Sigmoid colon (tissue), 3 donors: ENCODE measurements around the gene RIMBP3C.

ENCODE experiments used
- CTCF ChIP-seq, 4 experiments: fragments of 450-650 bp in 3 of 4; fragments of 200-600 bp in 1 of 4; IDR thresholded peaks; one replicate each; pipeline ENCODE4 v1.5.1; 2016 to 2019; ENCODE audit warnings: antibody characterized with exemption in 4 of 4, mild to moderate bottlenecking in 3 of 4, moderate library complexity in 2 of 4
- POLR2A ChIP-seq, 2 donors: fragments of 450-650 bp; IDR thresholded peaks; one replicate each; pipeline ENCODE4 v1.6.1; 2016; ENCODE audit warnings: antibody characterized with exemption in 2 of 2, mild to moderate bottlenecking in 2 of 2, moderate library complexity in 2 of 2

DNA sequence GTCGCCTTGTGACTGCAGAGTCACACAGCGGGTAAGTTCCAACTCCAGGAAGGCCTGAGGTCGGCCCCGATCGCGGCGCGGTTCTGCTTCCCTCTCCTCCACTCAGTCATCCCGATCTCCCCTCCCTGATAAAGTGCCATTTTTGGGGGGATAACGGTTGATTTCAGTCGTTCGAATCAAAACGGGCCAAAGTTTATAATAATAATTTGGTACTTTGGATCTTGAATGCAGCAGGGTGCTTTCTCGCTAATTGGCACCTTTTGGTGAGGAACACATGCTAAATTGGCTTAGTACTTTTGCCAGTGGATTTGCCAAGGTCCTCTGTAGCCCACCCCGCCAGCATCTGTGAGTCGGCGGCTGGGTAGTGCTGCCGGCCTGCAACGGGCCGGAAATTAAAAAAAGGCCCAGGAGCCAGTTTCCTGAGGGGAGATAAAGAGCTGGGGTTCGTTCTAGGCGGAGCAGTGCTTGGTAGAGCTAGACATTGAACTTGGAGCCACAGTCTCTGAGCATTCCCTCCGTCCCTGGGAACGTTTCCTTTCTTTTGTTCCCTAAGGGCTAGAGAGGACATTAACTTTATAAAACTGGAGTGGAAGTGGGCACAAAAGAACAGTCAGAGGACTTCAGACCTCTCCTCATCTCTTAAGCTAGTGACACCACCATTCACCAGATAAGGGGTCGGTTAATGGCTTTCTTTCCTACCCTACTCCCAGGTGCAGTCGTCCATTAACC lies 17.2 kb upstream of the RIMBP3C start:
- TF ChIP-seq POLR2A (IDR thresholded peaks at IDR 0.05): no peak
- no peak for TF ChIP-seq CTCF (IDR thresholded peaks at IDR 0.05)
